Activated T-cell treated with anti-CD3 and anti-CD28 coated beads, Interleukin-2, amount 50 U/mL, for 24 hours (primary cell): ENCODE data around the gene SPON1.

Source experiments
- DNase-seq: peaks from one replicate; pipeline ENCODE4 v3.0.0-alpha.2; 2020
- H3K27ac Mint-ChIP-seq: 2 replicates; pipeline ENCODE4 v1.8.0; 2020; ENCODE audit warnings: mild to moderate bottlenecking, mixed read lengths
- H3K27me3 Mint-ChIP-seq: 2 replicates; pipeline ENCODE4 v1.8.0; 2020; ENCODE audit warnings: mixed read lengths
- H3K36me3 Mint-ChIP-seq: 2 replicates; pipeline ENCODE4 v1.8.0; 2020; ENCODE audit warnings: low read depth, mixed read lengths
- H3K4me1 Mint-ChIP-seq: 2 replicates; pipeline ENCODE4 v1.8.0; 2020; ENCODE audit warnings: low read depth, mixed read lengths
- H3K4me3 Mint-ChIP-seq: 2 replicates; pipeline ENCODE4 v1.8.0; 2020; ENCODE audit warnings: mild to moderate bottlenecking, moderate library complexity, mixed read lengths
- H3K9me3 Mint-ChIP-seq: 2 replicates; pipeline ENCODE4 v1.8.0; 2020; ENCODE audit warnings: mixed read lengths

Gene SPON1

DNA sequence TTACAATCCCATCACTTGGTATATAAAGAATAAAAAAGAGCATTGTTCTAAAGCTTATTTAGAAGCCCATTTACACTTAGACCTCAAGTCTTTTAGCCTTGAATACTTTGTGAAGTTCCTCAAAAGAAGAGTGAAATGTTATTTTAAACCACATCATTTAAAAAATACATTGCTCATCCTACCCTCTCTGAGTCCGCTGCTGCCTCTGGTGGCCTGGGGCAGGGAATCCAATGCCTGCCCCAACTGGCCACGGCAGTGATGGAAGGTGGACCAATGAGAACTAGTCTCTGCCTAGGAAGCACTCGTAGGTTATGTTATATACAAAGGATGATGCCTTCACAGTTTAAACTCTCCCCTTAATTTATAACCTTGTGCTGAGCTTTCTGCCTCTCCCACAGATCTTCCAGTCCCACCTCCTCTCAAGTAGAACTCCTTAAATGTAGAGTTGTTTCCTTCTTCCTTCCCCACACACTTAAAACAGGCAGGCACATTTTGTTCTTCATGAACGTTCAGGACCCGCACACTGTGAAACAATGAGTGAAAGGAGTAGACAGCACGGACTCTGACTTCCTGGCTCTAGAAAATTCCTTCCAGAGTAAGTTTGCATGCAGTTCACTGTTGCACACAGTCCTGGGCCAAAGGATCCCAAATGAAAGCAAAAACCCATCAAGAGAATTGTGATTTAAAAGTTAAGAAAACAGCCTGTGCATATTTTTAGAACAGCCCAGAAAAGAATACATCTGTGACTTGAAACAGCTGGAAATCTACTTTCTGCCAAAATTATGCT lies 228.7 kb downstream of the SPON1 start:
- Mint-ChIP-seq H3K27ac (no peak overlapping the region), H3K9me3 (no peaks in the 10 kb centered on the region), H3K27me3 (no peaks in the 10 kb centered on the region), H3K36me3 (no peaks in the 10 kb centered on the region), H3K4me3 (no peak overlapping the region), H3K4me1 (no peaks in the 10 kb centered on the region)
- DNase-seq: no peak

DNA sequence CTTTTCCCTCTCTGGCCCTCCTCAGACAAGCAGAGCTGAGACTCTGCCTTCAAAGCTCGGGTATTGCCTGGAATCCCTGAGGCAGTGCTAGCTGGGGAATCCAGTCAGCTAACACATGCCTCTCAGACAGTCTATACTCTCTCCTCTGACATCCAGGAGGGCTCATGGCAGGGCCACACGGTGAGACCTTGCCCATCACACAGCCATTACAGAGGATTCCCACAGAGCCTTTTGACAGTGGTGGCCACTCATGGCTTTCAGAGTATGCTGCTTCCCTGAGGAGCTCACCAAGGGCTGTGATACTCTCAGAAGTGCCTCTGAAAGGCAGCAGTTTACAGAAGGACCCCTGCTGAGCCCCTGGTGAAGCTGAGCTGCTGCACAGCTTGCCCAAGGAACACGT lies 231.1 kb downstream of the SPON1 start:
- Mint-ChIP-seq H3K36me3 (no peaks in the 10 kb centered on the region), H3K4me3 (no peak overlapping the region), H3K9me3 (no peaks in the 10 kb centered on the region), H3K4me1 (no peaks in the 10 kb centered on the region), H3K27me3 (no peaks in the 10 kb centered on the region), H3K27ac (no peak overlapping the region)
- no peak for DNase-seq

DNA sequence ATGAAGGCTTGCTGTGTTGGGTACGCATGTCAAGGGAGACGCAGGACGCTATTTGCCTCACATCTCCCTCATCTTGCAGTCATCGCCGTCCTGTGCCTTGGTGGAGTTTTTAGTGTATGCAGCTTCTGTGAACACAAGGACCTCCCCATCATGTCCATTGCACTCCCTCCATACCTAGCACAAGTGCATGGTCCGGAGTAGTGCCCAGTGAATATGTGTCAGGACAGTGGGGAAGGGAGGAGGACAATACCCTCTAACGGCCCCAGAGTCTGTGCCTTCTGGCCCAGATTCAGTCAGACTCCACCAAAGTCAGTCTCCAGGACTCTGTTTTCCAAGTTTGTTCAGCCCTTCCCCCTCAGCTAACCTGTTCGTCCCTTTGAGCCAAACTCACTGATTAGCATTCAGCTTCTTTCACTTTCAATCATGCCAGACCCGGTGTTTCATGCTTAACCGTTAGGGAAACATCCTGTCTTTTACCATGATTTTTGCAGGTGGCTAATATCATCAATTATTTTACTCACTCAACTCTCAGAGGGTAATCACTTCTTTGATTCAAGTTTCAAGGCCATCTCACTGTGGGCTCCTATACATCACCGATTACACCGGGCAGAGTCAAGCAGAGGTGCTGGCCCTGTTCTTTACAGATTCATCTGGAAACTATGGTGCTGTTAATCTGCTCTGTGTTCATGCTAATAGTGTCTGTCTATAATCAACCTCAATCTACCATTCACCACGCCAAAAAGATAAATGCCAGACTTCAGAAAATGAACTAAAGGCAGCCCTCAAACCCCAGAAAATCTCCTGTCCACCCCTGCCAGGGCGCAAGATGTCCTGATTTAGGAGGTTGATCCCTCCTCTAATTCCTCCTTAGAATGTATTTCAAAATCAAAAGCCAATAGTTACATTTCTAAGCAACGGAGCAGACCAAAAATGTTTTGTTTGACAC lies 240.0 kb downstream of the SPON1 start:
- Mint-ChIP-seq H3K36me3 (no peaks in the 10 kb centered on the region), H3K4me3 (no peak overlapping the region)

DNA sequence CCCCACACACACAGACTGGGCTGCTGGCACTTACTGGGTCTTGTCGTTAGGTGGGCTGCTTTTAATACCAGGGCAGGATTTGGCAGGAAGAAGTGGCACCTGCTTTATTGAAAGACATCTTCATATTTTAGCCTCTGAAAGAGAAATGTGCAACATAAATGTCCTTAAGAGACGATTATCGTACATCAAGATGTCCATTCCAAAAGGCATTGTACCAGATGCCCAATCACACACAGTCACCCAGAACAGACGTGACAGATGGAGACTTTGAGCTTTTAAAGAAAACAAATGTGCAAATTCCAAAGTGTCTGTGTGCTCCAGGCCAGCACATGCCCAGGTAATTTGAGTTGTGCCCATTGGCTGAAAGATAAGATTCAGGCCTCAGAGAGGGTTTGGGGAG lies 240.8 kb downstream of the SPON1 start:
- no peaks in the 10 kb centered on the region for H3K27me3 Mint-ChIP-seq
- no peak for DNase-seq
- no peak overlapping the region for H3K4me3 Mint-ChIP-seq
- H3K9me3 Mint-ChIP-seq: no peaks in the 10 kb centered on the region
- no peaks in the 10 kb centered on the region for H3K36me3 Mint-ChIP-seq
- H3K4me1 Mint-ChIP-seq: peaks cover 7% of the 10 kb centered on the region
- no peak overlapping the region for H3K27ac Mint-ChIP-seq

More for the DNA sequence above, 240.0 kb downstream of the SPON1 start:
- no peaks in the 10 kb centered on the region for H3K27me3 Mint-ChIP-seq
- DNase-seq: no peak
- peaks cover 7% of the 10 kb centered on the region for H3K4me1 Mint-ChIP-seq
- no peaks in the 10 kb centered on the region for H3K9me3 Mint-ChIP-seq
- H3K27ac Mint-ChIP-seq: no peak overlapping the region

DNA sequence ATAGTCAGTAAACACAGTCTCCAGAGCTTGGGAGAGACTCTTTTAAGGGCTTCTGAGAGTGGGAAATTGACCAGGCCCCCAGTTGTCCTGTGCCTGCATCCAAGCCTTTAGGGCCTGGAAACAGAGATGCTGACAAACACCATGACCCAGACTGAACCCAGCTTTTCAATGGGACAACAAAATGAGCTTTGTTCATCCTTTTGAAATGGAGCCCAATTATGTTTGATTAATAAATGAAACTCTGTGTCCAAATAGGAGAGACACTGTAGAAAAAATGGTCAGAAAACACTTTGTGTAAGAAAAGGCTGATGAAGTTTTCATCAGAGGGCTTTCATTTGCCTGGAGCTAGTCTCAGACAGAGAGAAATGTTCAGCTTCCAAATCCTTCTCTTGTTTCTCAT lies 250.5 kb downstream of the SPON1 start:
- no peaks in the 10 kb centered on the region for H3K27me3 Mint-ChIP-seq
- no peaks in the 10 kb centered on the region for H3K36me3 Mint-ChIP-seq
- no peaks in the 10 kb centered on the region for H3K9me3 Mint-ChIP-seq

DNA sequence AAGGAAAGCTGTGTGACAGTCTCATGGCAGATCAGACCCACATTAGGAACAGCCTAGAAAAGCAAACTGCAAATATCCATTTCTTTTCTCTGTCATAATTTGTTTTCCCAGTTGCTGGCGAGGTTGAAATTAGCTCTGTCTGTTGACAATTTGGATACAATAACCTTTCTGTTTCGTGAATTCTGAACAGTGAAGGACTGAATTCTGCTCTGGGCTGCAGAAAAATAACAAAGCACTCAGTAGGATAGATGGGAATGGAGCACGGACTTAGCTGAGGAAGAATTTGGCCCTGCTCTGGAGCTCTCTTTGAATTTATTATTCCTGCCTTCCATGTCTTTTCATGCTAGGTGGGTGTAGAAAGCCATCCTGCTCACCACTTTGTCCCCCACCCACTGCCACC lies 256.2 kb downstream of the SPON1 start:
- H3K4me3 Mint-ChIP-seq: no peak overlapping the region
- no peak for DNase-seq

More for the DNA sequence above, 250.5 kb downstream of the SPON1 start:
- DNase-seq: no peak
- Mint-ChIP-seq H3K4me3 (no peak overlapping the region), H3K4me1 (no peaks in the 10 kb centered on the region), H3K27ac (no peak overlapping the region)

DNA sequence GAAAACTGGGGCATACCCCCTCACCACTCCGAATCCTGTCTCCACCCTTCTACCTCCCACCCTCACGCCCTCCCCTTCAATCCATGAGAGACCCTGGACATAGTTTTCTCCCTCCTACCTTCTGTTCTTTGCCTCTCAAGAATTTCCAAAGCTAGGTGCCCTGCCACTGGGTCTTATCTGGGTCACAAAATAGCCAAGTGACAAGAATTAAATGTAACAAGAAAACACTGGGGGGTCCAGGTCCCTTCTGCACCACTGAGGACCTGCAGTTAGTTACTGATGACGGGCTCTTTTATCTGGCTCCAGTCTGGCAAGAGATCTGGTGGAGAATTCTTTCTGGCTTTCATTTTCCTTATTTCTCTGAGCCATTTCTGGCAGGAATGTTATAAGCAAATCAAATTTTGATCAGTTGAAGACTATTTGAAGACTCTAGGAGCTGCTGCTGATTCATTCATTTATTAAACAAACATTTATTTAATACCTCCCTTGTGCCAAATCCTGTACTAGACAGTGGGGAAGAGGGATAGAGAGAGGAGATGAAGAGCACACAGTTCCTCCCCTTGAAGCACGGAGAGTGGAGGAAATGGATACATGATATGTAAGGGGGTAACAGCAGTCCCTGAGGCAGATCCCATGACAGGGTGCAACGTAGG lies 261.2 kb downstream of the SPON1 start:
- Mint-ChIP-seq H3K36me3 (no peaks in the 10 kb centered on the region), H3K4me3 (no peak overlapping the region), H3K27ac (no peak overlapping the region), H3K27me3 (no peaks in the 10 kb centered on the region), H3K9me3 (no peaks in the 10 kb centered on the region), H3K4me1 (no peaks in the 10 kb centered on the region)
- DNase-seq: no peak

More for the DNA sequence above, 256.2 kb downstream of the SPON1 start:
- H3K36me3 Mint-ChIP-seq: no peaks in the 10 kb centered on the region
- H3K27ac Mint-ChIP-seq: no peak overlapping the region
- no peaks in the 10 kb centered on the region for H3K4me1 Mint-ChIP-seq
- no peaks in the 10 kb centered on the region for H3K9me3 Mint-ChIP-seq
- H3K27me3 Mint-ChIP-seq: no peaks in the 10 kb centered on the region

DNA sequence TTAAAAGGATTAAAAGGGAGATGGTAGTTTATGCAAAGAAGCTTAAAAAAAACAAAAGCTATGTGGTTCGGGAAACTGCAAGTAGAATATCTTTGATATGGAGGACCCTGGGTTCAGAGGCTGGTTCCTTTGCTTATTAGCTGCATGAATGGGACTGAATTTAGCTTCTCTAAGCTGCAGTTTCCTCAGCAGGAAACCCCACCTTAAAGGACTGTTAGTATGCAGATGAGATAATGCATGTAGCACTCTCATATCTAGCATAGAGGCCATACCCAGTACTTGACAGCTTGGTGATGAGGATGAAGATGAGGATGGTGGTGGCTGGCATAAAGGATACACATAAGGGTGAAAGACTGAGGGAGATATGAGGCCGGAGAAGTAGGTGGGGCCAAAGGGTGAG lies 261.9 kb downstream of the SPON1 start:
- no peaks in the 10 kb centered on the region for H3K27me3 Mint-ChIP-seq
- DNase-seq: no peak
- H3K4me1 Mint-ChIP-seq: no peaks in the 10 kb centered on the region
- no peak overlapping the region for H3K4me3 Mint-ChIP-seq
- H3K9me3 Mint-ChIP-seq: no peaks in the 10 kb centered on the region
- H3K36me3 Mint-ChIP-seq: no peaks in the 10 kb centered on the region
- no peak overlapping the region for H3K27ac Mint-ChIP-seq

DNA sequence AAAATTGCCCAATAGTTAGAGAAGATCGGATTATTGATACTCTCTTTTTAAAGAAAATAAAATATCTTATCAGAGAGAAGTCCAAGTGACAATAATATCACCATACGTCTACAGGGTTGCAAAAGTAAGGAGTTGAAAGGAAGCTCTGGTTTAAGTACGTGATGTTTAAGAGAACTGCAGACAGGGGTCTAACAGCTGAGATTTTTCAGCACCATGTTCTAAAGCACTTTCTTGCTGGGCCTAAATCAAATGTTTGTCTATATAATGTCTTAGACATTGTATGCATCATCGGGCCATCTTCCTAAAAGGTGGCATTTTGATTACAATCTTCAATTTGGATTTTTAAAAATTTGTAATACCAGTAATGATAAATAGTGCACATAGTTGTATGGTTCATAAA lies 263.1 kb downstream of the SPON1 start:
- H3K27me3 Mint-ChIP-seq: no peaks in the 10 kb centered on the region
- H3K36me3 Mint-ChIP-seq: no peaks in the 10 kb centered on the region
- H3K27ac Mint-ChIP-seq: no peak overlapping the region
- no peaks in the 10 kb centered on the region for H3K9me3 Mint-ChIP-seq
- H3K4me1 Mint-ChIP-seq: no peaks in the 10 kb centered on the region
- no peak overlapping the region for H3K4me3 Mint-ChIP-seq
- no peak for DNase-seq

DNA sequence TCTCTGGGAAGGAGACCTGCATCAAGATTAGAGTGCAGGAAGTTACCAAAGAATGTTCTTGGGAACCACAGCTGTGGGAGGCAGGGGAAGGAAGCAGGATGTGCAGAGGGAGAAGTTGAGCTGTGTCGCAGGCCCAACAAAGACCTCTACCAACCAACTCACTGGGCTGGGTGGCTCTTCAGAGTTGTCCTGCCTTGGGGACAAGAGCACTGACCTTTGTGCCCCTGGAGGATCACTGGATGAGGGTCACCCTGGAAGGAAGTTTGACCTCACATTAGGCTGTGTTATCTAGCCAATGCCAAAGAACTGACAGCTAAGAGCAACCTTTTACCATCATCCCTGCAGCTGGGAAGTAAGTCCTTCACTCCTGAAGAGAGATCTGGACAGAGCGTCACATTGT lies 265.8 kb downstream of the SPON1 start:
- Mint-ChIP-seq H3K36me3 (no peaks in the 10 kb centered on the region), H3K4me1 (no peaks in the 10 kb centered on the region), H3K9me3 (no peaks in the 10 kb centered on the region), H3K27me3 (peaks cover 3% of the 10 kb centered on the region), H3K27ac (no peak overlapping the region), H3K4me3 (no peak overlapping the region)
- DNase-seq: no peak

DNA sequence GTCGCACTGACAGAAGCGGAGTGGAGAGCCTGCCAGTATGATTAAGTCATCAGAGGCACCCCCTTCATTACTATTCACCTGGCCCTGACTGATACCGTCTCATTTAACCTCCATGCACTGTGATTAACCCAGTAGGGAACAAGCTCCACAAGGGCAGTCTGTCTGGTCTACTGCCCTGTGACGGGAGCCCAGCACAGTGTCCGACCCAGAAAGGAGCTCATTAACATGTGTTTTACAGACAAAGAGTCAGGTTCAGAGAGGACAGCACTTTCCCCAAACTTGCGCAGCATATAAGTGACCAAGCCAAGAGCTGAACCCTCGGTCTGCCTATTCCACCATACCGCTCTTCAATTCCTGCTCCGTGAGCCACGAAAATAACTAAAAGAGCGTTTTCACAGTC lies 266.9 kb downstream of the SPON1 start:
- DNase-seq: no peak
- Mint-ChIP-seq H3K27me3 (peaks cover 3% of the 10 kb centered on the region), H3K9me3 (no peaks in the 10 kb centered on the region), H3K4me3 (no peak overlapping the region), H3K36me3 (no peaks in the 10 kb centered on the region), H3K27ac (no peak overlapping the region), H3K4me1 (no peaks in the 10 kb centered on the region)

DNA sequence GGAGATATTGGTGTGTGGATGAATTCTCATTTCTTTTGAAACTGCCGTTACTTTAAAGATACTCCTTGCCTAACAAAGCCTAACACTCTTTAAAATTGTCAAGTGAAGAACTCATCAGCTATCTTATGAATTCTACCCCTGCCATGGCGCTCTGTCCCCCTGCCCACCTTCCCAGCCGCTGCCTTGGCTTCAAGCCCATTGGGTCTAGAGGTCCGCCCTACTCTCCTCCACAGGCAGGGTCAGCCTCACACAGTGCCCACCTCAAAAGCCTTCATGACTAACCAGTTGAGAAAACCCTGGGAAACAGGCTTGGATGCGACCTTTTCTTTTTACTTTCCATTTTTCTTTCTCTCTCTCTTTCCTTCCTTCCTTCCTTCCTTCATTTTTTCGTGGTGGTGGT lies 267.9 kb downstream of the SPON1 start:
- no peaks in the 10 kb centered on the region for H3K36me3 Mint-ChIP-seq

DNA sequence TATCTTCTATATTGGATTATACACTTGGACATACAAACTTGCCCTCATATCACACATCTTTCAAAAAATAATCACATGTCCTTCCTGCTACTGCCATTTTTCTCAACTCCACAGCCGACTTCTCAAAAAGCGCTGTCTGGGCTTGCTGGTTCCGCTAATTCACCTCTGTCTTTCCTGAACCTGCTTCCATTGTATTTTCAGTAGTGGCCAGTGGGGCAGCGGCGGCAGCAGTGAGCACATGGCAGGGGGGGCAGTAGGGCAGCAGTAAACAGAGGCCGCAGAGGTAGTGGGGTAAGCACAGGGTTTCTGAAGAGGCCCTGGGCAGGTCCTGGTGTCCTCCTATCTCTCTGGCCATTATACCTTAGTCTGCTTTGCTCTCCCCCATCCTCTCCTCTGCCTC lies 270.1 kb downstream of the SPON1 start:
- Mint-ChIP-seq H3K27me3 (peaks cover 3% of the 10 kb centered on the region), H3K4me3 (no peak overlapping the region), H3K27ac (no peak overlapping the region), H3K36me3 (no peaks in the 10 kb centered on the region), H3K9me3 (no peaks in the 10 kb centered on the region), H3K4me1 (peaks cover under 1% of the 10 kb centered on the region)
- no peak for DNase-seq

More for the DNA sequence above, 267.9 kb downstream of the SPON1 start:
- Mint-ChIP-seq H3K27ac (no peak overlapping the region), H3K27me3 (peaks cover 3% of the 10 kb centered on the region), H3K4me3 (no peak overlapping the region), H3K4me1 (no peaks in the 10 kb centered on the region), H3K9me3 (no peaks in the 10 kb centered on the region)
- DNase-seq: no peak

DNA sequence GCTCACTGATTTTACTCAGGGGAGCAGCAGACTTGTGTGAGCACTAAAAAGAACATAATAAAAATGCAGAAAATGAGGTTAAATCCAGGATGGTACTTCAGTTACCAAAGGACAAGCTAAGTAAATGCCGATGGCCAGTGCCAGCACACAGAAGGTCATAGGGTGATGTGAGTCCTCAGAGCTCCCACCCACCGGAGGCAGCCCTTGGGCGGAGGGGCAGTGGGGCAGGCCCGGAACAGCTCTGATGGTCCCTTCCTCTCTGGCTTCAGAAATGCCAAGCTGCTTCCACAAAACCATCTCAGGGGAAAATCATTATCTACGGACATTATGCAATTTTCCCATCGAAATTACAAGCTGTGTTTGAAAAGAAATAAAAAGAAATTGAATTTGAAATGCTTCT lies 271.9 kb downstream of the SPON1 start:
- Mint-ChIP-seq H3K4me3 (no peak overlapping the region), H3K4me1 (peaks cover 1% of the 10 kb centered on the region), H3K36me3 (no peaks in the 10 kb centered on the region), H3K27ac (no peak overlapping the region), H3K9me3 (no peaks in the 10 kb centered on the region), H3K27me3 (peaks cover 3% of the 10 kb centered on the region)
- DNase-seq: no peak
